GM19452 (cell line): ENCODE data around the gene FANCE.
"Not testable (repeated sequence)": the region's sequence is repeated elsewhere in the genome, so short reads cannot be mapped to it uniquely, and the experiment has no call there.

Experiments used
- ATAC-seq: cut with Tn5 transposase; IDR thresholded peaks from one replicate; pipeline ENCODE4 v1.9.1; 2021; ENCODE audit not compliant: unreplicated experiment

Gene FANCE

GRCh38 chr6:35429463-35429862 is 22.7 kb upstream of the FANCE start:
- no peak for ATAC-seq

GRCh38 chr6:35432291-35432690 is 19.8 kb upstream of the FANCE start:
- no peak for ATAC-seq

GRCh38 chr6:35432702-35433101 is 19.4 kb upstream of the FANCE start:
- ATAC-seq: not testable (repeated sequence)

GRCh38 chr6:35435074-35435837 is 16.9 kb upstream of the FANCE start:
- ATAC-seq: no peak

- no peak for ATAC-seq
These were observed 15.9 kb upstream of the FANCE start for GRCh38 chr6:35436071-35436857.

- ATAC-seq: not testable (repeated sequence)
These were observed 13.6 kb upstream of the FANCE start for GRCh38 chr6:35438378-35439065.

- ATAC-seq: no peak
These were observed 12.8 kb upstream of the FANCE start for GRCh38 chr6:35439308-35439707.

- no peak for ATAC-seq
These were observed 10.9 kb upstream of the FANCE start for GRCh38 chr6:35441205-35441604.

GRCh38 chr6:35441642-35442041 is 10.5 kb upstream of the FANCE start:
- no peak for ATAC-seq

- ATAC-seq: no peak
These were observed 9.4 kb upstream of the FANCE start for GRCh38 chr6:35442693-35443092.

GRCh38 chr6:35443341-35444030 is 8.7 kb upstream of the FANCE start:
- ATAC-seq: no peak

GRCh38 chr6:35445691-35446090 is 6.4 kb upstream of the FANCE start:
- no peak for ATAC-seq

GRCh38 chr6:35448191-35448590 is 3.9 kb upstream of the FANCE start:
- ATAC-seq: no peak

GRCh38 chr6:35449287-35449881 is 2.8 kb upstream of the FANCE start:
- ATAC-seq: no peak

GRCh38 chr6:35451354-35452182 is 570 bp upstream of the FANCE start:
- ATAC-seq: no peak

GRCh38 chr6:35453236-35453635 is 1.1 kb downstream of the FANCE start:
- ATAC-seq: no peak

- no peak for ATAC-seq
These were observed 2.4 kb downstream of the FANCE start for GRCh38 chr6:35454391-35455110.

- no peak for ATAC-seq
These were observed 5.8 kb downstream of the FANCE start for GRCh38 chr6:35457907-35458306.

GRCh38 chr6:35461270-35461669 is 9.1 kb downstream of the FANCE start:
- ATAC-seq: no peak
